HL-60 (cell line): ENCODE measurements around the gene DHRS1.

ENCODE experiments used
- DNase-seq, 2 experiments: peaks; one replicate each; pipeline ENCODE4 v3.0.0-alpha.2; 2010 to 2020; ENCODE audit warnings: low read depth in 1 of 2, low spot score in 1 of 2
- H3K27ac ChIP-seq: fragments of 250-450 bp; sonication (Bioruptor Pico); replicated peaks from 2 replicates; pipeline ENCODE4 v1.5.1; 2020; ENCODE audit warnings: mild to moderate bottlenecking, moderate library complexity
- H3K27me3 ChIP-seq: fragments of 250-450 bp; sonication (Bioruptor Pico); 2 replicates; pipeline ENCODE4 v1.5.1; 2021; ENCODE audit warnings: mild to moderate bottlenecking, moderate library complexity; ENCODE audit not compliant: insufficient read depth, poor library complexity, severe bottlenecking
- H3K4me3 ChIP-seq: replicated peaks from 2 replicates; pipeline ENCODE4 v1.5.1; 2011; ENCODE audit warnings: mild to moderate bottlenecking, control low read depth, low read length; ENCODE audit not compliant: insufficient read depth
- GABPA ChIP-seq: IDR thresholded peaks from 2 replicates; pipeline ENCODE4 v1.6.1; 2012; ENCODE audit warnings: low read depth
- POLR2AphosphoS5 ChIP-seq: IDR thresholded peaks from 2 replicates; pipeline ENCODE4 v1.6.1; 2012; ENCODE audit warnings: low read depth
- SPI1 ChIP-seq: IDR thresholded peaks from 2 replicates; pipeline ENCODE4 v1.6.1; 2012; ENCODE audit warnings: low read depth, mild to moderate bottlenecking, borderline replicate concordance
- long read RNA-seq: library from polyadenylated mRNA; unstranded; transcript quantifications from one replicate; pipeline ENCODE4 v2.0.0, GENCODE V29; 2020
- TF ChIP-seq, protein P1 (sequence below): IDR thresholded peaks from 2 replicates; pipeline ENCODE4 v1.6.1; 2012; ENCODE audit warnings: low read depth; ENCODE audit not compliant: insufficient replicate concordance
- TF ChIP-seq, protein P2 (sequence below): IDR thresholded peaks from one replicate; pipeline ENCODE4 v1.5.1; 2011; ENCODE audit warnings: low read length, control low read depth, inconsistent platforms; ENCODE audit not compliant: insufficient read depth

The DHRS1 gene
- long read RNA-seq, transcript DHRS1-210 (7 exons, 2,027 nt) = minor isoform, 12 of 260 reads
- long read RNA-seq, transcript DHRS1-201 (9 exons, 1,480 nt) = major isoform, 188 of 260 reads
- long read RNA-seq, partial matches to known transcripts = 7 of 260 reads
- long read RNA-seq, other reads (novel, unspliced or antisense) = 49 of 260 reads

DNA sequence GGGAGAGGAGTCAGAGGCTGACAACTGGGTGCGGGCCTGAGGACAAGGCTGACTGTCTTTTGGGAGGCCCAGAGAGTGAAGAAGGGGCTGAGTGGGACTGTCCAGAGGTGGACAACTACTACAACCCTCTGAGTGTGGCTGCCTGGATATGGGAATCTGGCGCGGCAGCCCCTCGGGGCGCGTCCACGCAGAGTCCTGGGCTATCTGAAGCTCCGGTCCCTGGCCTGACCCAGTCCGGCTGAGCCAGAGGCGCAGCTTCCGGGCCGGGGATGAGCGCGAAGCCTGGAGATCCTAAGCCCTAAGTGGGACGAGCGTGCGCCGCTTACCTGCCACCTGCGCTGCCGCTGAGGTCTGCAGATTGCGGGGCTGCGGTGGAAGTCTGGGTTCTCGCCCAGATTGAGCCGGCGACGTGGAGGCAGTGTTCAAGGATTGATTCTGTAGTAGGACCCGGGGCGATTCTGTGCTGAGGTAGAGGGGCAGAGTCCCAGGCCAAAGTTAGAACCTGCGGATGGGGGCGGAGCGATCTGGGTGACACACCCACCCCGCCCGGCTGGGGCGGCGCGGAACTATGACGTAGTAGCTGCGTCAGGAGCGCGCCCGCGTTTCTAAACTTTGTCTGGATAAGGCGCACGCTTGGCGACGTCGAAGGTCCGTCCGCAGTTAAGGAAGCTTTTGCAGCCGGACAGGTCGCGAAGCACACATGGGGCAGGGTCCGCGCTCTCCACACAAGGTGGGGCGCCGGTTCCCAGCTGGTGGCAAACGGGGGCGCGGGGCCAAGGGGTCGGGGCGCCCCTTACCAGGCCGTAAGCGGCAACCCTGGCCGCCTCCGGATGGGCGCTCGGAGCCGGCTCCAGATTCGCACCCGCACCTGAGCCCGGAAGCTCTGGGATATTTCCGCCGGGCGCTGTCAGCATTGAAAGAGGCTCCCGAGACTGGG is at the start of gene DHRS1, which contains the start of gene NOP9:
TSS of gene DHRS1 (minus strand) at position 526 of the 937 bp plus-strand sequence. CDS start 674 bp downstream, outside the sequence.
TSS of gene NOP9 (plus strand) at position 596 of the 937 bp plus-strand sequence. CDS start at position 701, 105 bp downstream.
- Histone ChIP-seq H3K27ac (peak within 1 kb of the TSS; percentile 75), H3K4me3 (peak within 1 kb of the TSS; percentile 97)
- peak; percentile 85 to 89 for DNase-seq

DNA sequence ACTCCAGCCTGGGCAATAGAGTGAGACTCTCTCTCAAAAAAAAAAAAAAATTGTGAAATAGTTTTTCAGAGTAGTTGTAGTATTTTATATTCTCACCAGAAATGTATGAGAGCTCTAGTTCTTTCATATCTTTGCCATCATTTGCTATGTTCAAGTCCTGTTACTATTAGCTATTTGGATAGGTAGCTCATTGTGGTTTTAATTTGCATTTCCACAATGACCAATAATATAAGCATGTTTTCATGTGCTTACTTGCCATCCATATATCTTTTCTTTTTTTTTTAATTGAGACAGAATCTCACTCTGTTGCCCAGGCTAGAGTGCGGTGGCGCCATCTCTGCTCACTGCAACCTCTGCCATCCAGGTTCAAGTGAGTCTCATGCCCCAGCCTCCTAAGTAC is 48.6 kb upstream of the DHRS1 start:
- TF ChIP-seq, protein P1, sequence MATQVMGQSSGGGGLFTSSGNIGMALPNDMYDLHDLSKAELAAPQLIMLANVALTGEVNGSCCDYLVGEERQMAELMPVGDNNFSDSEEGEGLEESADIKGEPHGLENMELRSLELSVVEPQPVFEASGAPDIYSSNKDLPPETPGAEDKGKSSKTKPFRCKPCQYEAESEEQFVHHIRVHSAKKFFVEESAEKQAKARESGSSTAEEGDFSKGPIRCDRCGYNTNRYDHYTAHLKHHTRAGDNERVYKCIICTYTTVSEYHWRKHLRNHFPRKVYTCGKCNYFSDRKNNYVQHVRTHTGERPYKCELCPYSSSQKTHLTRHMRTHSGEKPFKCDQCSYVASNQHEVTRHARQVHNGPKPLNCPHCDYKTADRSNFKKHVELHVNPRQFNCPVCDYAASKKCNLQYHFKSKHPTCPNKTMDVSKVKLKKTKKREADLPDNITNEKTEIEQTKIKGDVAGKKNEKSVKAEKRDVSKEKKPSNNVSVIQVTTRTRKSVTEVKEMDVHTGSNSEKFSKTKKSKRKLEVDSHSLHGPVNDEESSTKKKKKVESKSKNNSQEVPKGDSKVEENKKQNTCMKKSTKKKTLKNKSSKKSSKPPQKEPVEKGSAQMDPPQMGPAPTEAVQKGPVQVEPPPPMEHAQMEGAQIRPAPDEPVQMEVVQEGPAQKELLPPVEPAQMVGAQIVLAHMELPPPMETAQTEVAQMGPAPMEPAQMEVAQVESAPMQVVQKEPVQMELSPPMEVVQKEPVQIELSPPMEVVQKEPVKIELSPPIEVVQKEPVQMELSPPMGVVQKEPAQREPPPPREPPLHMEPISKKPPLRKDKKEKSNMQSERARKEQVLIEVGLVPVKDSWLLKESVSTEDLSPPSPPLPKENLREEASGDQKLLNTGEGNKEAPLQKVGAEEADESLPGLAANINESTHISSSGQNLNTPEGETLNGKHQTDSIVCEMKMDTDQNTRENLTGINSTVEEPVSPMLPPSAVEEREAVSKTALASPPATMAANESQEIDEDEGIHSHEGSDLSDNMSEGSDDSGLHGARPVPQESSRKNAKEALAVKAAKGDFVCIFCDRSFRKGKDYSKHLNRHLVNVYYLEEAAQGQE = no peak
- TF ChIP-seq SPI1 (no peak), POLR2AphosphoS5 (no peak), GABPA (no peak)
- TF ChIP-seq, protein P2, sequence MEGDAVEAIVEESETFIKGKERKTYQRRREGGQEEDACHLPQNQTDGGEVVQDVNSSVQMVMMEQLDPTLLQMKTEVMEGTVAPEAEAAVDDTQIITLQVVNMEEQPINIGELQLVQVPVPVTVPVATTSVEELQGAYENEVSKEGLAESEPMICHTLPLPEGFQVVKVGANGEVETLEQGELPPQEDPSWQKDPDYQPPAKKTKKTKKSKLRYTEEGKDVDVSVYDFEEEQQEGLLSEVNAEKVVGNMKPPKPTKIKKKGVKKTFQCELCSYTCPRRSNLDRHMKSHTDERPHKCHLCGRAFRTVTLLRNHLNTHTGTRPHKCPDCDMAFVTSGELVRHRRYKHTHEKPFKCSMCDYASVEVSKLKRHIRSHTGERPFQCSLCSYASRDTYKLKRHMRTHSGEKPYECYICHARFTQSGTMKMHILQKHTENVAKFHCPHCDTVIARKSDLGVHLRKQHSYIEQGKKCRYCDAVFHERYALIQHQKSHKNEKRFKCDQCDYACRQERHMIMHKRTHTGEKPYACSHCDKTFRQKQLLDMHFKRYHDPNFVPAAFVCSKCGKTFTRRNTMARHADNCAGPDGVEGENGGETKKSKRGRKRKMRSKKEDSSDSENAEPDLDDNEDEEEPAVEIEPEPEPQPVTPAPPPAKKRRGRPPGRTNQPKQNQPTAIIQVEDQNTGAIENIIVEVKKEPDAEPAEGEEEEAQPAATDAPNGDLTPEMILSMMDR = no peak
- no peak for DNase-seq
- Histone ChIP-seq H3K27me3 (no peaks in the 10 kb centered on the region), H3K4me3 (no peak overlapping the region), H3K27ac (no peak overlapping the region)

More for the DNA sequence above, at the start of gene DHRS1, which contains the start of gene NOP9:
- H3K27me3 ChIP-seq = no peaks in the 10 kb centered on the region
- TF ChIP-seq, protein P2 = no peak
- peak; percentile 79 for TF ChIP-seq POLR2AphosphoS5

DNA sequence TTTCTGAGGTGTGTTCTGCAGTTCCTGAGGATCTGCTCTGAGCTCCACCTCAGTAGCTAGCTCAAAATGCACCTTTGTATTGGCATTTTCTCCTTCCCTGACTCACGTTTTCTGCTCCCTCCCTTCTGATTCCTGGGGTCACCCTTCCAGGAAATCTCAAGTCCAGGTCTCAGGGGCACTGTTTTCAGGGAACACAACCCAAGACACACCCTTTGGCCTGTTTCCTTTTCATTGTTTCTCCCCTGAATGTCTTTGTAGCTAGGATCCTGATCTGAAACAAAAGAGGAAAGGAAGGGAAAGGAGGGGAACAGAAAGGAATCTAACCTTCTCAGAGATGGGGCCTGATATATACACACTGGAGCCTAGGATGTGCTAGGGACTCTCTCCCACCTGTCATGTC is 47.6 kb upstream of the DHRS1 start:
- TF ChIP-seq, protein P1 = no peak
- TF ChIP-seq GABPA (no peak), POLR2AphosphoS5 (no peak), SPI1 (no peak)
- TF ChIP-seq, protein P2 = no peak
- Histone ChIP-seq H3K27me3 (no peaks in the 10 kb centered on the region), H3K4me3 (no peak overlapping the region), H3K27ac (no peak overlapping the region)
- no peak for DNase-seq
